Panc1 (cell line): Measurements from ENCODE around the gene MYH7. TPM values are rescaled to one million over a fixed set of nuclear protein-coding genes. Genes with fewer than 3 reads are reported as not detected.

Experiments
- ATAC-seq: fragments of 200-7000 bp; cut with Tn5 transposase; 2 replicates; pipeline ENCODE4 v1.9.1; 2020; ENCODE audit warnings: mild to moderate bottlenecking, moderate library complexity
- BruUV-seq: library from RNA; stranded (reverse); fragments of 400-500 nt; replicated peaks from 2 replicates; lab custom pipeline; 2021; lab: Mats Ljungman, UMichigan
- CTCF ChIA-PET: fragments of 300-600 bp; sonication (Branson Sonifier 250); formaldehyde crosslinking; loops from one replicate; lab custom pipeline; 2022; ENCODE audit warnings: antibody characterized with exemption; lab: Charles Lee
- POLR2A ChIA-PET: fragments of 300-600 bp; sonication (Branson Sonifier 250); formaldehyde crosslinking; loops from one replicate; lab custom pipeline; 2022; ENCODE audit warnings: antibody characterized with exemption; lab: Charles Lee
- DNase-seq: peaks from one replicate; pipeline ENCODE4 v3.0.0-alpha.2; 2010; ENCODE audit warnings: low read depth, low spot score
- H3K27ac ChIP-seq: 2 replicates; pipeline ENCODE4 v1.5.1; 2011; ENCODE audit warnings: mild to moderate bottlenecking, low read length, inconsistent platforms
- H3K27me3 ChIP-seq: fragments of 200-500 bp; sonication (Bioruptor generic); 2 replicates; pipeline ENCODE4 v1.6.0; 2014; ENCODE audit warnings: low read length, inconsistent platforms; ENCODE audit not compliant: control insufficient read depth, insufficient read depth
- H3K36me3 ChIP-seq: fragments of 200-500 bp; sonication (Bioruptor generic); 2 replicates; pipeline ENCODE4 v1.5.1; 2014; ENCODE audit warnings: inconsistent platforms, mild to moderate bottlenecking, low read length, moderate library complexity; ENCODE audit not compliant: control insufficient read depth, insufficient read depth
- H3K4me1 ChIP-seq: 2 replicates; pipeline ENCODE4 v1.5.1; 2011; ENCODE audit warnings: inconsistent platforms, mild to moderate bottlenecking, low read length, moderate library complexity; ENCODE audit not compliant: control insufficient read depth, insufficient read depth
- H3K4me3 ChIP-seq, 2 experiments: 2 replicates each; pipeline ENCODE4 v1.5.1; 2011 to 2012; ENCODE audit warnings: low read depth in 2 of 2, low read length in 2 of 2, mild to moderate bottlenecking in 2 of 2, inconsistent platforms in 1 of 2, moderate library complexity in 1 of 2
- H3K9me3 ChIP-seq: fragments of 200-500 bp; sonication (Bioruptor generic); 2 replicates; pipeline ENCODE4 v1.5.1; 2014; ENCODE audit warnings: low read depth, mild to moderate bottlenecking, inconsistent platforms, low read length, moderate library complexity; ENCODE audit not compliant: control insufficient read depth, insufficient read depth
- POLR2AphosphoS5 ChIP-seq: IDR thresholded peaks from 2 replicates; pipeline ENCODE4 v1.6.1; 2012; ENCODE audit warnings: mild to moderate bottlenecking, low read depth, low read length, moderate library complexity
- SIN3A ChIP-seq: IDR thresholded peaks from 2 replicates; pipeline ENCODE4 v1.6.1; 2012; ENCODE audit warnings: low read depth, mild to moderate bottlenecking, low read length, moderate library complexity, borderline replicate concordance; ENCODE audit not compliant: insufficient read depth
- TCF7L2 ChIP-seq: IDR thresholded peaks from 2 replicates; pipeline ENCODE4 v1.6.1; 2011; ENCODE audit warnings: mild to moderate bottlenecking, low read depth, low read length, inconsistent platforms
- in situ Hi-C: cut with HindIII; loops from 2 replicates; pipeline ENCODE4 v1.10.0; 2016; ENCODE audit warnings: low sequenced_read_pairs, low pct_unique_long_range_greater_than_20kb
- intact Hi-C: fragments of 100-400 bp; cut with micrococcal nuclease; formaldehyde crosslinking; loops from one replicate; pipeline ENCODE4 v1.10.0; 2022; ENCODE audit not compliant: unreplicated experiment
- total RNA-seq: library from RNA; stranded (reverse); gene quantifications from one replicate; pipeline ENCODE4 v1.2.1, GENCODE V29; 2021; ENCODE audit not compliant: unreplicated experiment
- TF ChIP-seq, protein P1 (sequence below): fragments of 450-650 bp; IDR thresholded peaks from 2 replicates; pipeline ENCODE4 v1.5.1; 2017; ENCODE audit warnings: mild to moderate bottlenecking
- TF ChIP-seq, protein P2 (sequence below), 2 experiments: IDR thresholded peaks; 2 replicates each; pipeline ENCODE4 v1.6.1; 2011 to 2012; ENCODE audit warnings: low read depth in 2 of 2, control low read depth in 1 of 2, low read length in 1 of 2, mild to moderate bottlenecking in 1 of 2, moderate library complexity in 1 of 2; ENCODE audit not compliant: insufficient read depth in 1 of 2

Gene MYH7
- total RNA-seq, 1 experiment from 2014 or later, result not detected

DNA sequence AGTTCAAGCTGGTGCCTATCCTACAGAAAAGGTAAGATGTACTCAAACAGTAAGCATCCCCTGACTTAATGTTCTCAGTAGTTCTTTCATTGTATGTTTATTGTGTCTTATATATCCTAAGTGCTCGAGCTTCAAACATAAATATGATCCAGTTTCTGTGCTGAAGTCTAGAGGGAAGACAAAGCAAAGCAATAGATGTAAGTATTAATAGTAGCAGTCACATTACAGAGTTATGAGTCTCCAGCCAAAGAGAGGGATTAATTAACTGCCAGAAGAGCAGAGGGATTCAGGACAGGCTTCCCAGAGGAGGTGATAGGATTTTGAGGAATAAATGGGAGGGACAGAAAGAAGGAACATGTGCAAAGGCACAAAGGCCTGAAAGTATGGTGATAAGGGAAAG is 35.5 kb upstream of the MYH7 start:
- CTCF ChIA-PET, result no interaction called here
- Histone ChIP-seq H3K36me3 (peaks cover 24% of the 10 kb centered on the region), H3K27ac (no peak overlapping the region), H3K9me3 (no peaks in the 10 kb centered on the region), H3K27me3 (no peaks in the 10 kb centered on the region), H3K4me3 (no peak overlapping the region), H3K4me1 (peaks cover 4% of the 10 kb centered on the region)
- ATAC-seq (no peak), DNase-seq (no peak)
- TF ChIP-seq POLR2AphosphoS5 (no peak), TCF7L2 (no peak), SIN3A (no peak)
- TF ChIP-seq, protein P1, sequence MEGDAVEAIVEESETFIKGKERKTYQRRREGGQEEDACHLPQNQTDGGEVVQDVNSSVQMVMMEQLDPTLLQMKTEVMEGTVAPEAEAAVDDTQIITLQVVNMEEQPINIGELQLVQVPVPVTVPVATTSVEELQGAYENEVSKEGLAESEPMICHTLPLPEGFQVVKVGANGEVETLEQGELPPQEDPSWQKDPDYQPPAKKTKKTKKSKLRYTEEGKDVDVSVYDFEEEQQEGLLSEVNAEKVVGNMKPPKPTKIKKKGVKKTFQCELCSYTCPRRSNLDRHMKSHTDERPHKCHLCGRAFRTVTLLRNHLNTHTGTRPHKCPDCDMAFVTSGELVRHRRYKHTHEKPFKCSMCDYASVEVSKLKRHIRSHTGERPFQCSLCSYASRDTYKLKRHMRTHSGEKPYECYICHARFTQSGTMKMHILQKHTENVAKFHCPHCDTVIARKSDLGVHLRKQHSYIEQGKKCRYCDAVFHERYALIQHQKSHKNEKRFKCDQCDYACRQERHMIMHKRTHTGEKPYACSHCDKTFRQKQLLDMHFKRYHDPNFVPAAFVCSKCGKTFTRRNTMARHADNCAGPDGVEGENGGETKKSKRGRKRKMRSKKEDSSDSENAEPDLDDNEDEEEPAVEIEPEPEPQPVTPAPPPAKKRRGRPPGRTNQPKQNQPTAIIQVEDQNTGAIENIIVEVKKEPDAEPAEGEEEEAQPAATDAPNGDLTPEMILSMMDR, result no peak
- TF ChIP-seq, protein P2, sequence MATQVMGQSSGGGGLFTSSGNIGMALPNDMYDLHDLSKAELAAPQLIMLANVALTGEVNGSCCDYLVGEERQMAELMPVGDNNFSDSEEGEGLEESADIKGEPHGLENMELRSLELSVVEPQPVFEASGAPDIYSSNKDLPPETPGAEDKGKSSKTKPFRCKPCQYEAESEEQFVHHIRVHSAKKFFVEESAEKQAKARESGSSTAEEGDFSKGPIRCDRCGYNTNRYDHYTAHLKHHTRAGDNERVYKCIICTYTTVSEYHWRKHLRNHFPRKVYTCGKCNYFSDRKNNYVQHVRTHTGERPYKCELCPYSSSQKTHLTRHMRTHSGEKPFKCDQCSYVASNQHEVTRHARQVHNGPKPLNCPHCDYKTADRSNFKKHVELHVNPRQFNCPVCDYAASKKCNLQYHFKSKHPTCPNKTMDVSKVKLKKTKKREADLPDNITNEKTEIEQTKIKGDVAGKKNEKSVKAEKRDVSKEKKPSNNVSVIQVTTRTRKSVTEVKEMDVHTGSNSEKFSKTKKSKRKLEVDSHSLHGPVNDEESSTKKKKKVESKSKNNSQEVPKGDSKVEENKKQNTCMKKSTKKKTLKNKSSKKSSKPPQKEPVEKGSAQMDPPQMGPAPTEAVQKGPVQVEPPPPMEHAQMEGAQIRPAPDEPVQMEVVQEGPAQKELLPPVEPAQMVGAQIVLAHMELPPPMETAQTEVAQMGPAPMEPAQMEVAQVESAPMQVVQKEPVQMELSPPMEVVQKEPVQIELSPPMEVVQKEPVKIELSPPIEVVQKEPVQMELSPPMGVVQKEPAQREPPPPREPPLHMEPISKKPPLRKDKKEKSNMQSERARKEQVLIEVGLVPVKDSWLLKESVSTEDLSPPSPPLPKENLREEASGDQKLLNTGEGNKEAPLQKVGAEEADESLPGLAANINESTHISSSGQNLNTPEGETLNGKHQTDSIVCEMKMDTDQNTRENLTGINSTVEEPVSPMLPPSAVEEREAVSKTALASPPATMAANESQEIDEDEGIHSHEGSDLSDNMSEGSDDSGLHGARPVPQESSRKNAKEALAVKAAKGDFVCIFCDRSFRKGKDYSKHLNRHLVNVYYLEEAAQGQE (IDR thresholded peaks at IDR 0.05; ENCODE audit: insufficient read depth in 1 of 2, low read depth in 2 of 2, low read length in 1 of 2), result no peak
- POLR2A ChIA-PET, result no interaction called here
- no TSS peak for BruUV-seq
- intact Hi-C loops (no loop called here), in situ Hi-C loops (no loop called here)

DNA sequence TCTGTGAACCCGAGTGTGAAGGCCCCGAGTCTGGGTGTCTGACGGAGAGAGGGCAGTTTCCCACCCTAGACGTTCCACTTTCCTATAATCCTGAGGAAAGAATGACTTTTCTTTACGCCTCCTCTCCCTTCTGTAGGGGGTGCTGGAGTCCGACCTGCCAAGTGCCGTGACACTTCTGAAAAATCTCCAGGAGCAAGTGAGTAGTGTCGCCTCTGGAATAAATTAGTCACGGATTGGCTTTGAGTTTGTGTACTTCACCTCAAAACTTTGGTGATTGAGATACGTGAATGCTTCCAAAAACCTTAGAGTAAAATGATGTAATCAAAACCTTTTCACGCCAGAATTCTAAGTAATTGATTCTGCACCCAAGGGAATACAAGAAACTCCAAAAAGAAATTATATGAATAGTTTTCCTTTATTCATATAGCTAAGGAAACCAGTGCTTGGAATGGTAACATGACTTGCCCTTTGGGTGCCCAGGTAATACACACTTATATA is 34.5 kb upstream of the MYH7 start:
- BruUV-seq, result TSS peak; percentile 89
- in situ Hi-C loops, result no loop called here

More for the DNA sequence above, 34.5 kb upstream of the MYH7 start:
- POLR2A ChIA-PET, result interaction anchor here (0.6 kb wide), 1 partner anchor 145 kb away, joined by 7 read pairs; no protein-coding TSS in a partner anchor
- CTCF ChIA-PET, result no interaction called here
- H3K4me1 ChIP-seq, result peaks cover 4% of the 10 kb centered on the region
- peak overlapping the region; percentile 91 for H3K27ac ChIP-seq
- DNase-seq, result no peak
- H3K4me3 ChIP-seq, result peak overlapping the region; percentile 96 to 98
- peak; percentile 59 for ATAC-seq
- H3K36me3 ChIP-seq, result peaks cover 14% of the 10 kb centered on the region
- H3K27me3 ChIP-seq, result no peaks in the 10 kb centered on the region
- intact Hi-C loops, result no loop called here
- H3K9me3 ChIP-seq, result no peaks in the 10 kb centered on the region
- TF ChIP-seq TCF7L2, result no peak
- TF ChIP-seq POLR2AphosphoS5, result no peak
- TF ChIP-seq, protein P2 (IDR thresholded peaks at IDR 0.05; ENCODE audit: insufficient read depth in 1 of 2, low read depth in 2 of 2, low read length in 1 of 2), result no peak
- no peak for TF ChIP-seq SIN3A
- TF ChIP-seq, protein P1, result no peak
